ENCODE measurements around the gene BCOR. TPM values are rescaled to one million over a fixed set of nuclear protein-coding genes. Genes with fewer than 3 reads are reported as not detected.

Gene BCOR
- polyA plus RNA-seq, 4 donors: 58.3 to 62.7 (median 61.3) TPM

DNA sequence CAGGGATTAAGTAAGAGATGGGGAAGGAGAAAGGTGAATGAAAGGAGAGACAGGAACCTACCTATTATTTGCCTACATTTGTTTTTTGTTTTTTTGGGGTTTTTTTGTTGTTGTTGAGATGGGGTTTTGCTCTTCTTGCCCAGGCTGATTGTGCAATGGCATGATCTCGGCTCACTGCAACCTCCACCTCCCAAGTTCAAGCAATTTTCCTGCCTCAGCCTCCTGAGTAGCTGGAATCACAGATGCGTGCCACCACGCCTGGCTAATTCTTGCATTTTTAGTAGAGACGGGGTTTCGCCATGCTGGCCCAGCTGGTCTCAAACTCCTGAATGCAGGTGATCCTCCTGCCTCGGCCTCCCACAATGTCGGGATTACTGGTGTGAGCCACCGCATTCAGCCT lies 57.9 kb downstream of the BCOR start:
- DNase-seq (ENCODE audit: low read depth in 4 of 4, low spot score in 3 of 4): no peak

DNA sequence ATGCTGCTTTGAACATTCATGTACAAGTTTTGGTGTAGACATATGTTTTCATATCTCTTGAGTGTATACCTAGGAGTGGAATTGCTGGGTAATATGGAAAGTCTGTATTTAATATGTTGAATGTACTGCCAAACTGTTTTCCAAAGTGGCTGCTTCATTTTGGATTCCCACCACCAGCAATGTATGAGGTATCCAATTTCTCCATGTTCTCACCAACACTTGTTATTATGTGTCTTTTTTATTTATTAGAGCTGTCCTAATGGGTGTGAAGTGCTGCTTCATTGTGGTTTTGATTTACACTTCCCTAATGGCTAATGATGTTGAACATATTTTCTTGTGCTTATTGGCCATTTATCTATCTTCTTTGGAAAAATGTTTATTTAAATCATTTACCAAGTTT lies 60.4 kb downstream of the BCOR start:
- DNase-seq (ENCODE audit: low read depth in 4 of 4, low spot score in 3 of 4): no peak

DNA sequence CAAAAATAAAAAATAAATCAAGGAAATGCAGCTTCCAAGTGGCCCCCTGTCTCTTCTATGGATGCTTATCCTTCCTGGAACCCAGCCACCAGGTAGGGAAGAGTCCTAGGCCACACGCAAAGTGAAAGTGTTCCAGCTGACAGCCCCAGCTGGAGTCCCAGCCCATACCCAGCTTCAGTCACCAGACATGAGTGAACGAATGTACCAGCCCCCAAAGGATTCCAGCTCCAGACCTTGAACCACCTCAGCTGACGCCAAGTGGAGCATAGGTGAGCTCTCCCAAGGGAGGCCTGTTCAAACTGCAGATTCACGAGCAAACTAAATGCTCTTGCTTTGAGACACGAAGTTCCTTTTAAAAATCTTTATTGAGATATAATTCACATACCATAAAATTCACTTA lies 62.0 kb downstream of the BCOR start:
- no peak for DNase-seq (ENCODE audit: low read depth in 4 of 4, low spot score in 3 of 4)

DNA sequence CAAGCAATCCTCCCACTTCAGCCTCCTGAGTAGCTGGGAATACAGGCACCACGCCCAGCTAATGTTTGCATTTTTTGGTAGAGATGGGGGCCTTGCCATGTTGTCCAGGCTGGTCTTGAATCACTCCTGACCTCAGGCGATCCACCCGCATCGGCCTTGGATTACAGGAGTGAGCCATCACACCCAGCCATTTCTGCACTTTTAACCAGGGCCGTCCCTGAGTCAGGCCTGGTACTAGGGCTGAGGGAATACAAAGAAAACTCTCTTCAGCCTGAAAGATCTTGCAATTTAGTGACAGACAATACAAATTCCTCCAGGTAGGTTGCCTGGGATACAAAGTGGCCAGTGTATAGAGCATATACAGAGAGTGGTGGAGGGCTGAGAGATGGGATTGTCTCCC lies 65.8 kb downstream of the BCOR start:
- DNase-seq (ENCODE audit: low read depth in 4 of 4, low spot score in 3 of 4): no peak

DNA sequence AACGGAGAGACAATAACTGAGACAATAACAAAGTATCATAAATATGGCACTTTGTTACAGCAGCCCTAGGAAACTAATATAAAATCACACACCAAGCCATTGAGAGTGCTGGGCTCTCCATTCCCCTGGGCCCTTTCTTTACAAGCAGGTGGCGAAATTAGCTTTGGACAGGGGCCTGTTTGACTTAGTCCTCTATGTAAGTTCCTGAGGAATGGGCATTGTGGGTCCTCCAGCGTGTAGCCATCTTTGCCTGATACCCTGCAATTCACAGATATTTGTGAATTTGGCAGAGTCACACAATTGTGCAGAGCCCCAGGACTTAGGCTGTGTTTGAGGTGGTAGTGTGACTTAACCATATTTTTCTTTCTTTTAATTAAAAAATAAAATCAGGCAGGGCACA lies 67.6 kb downstream of the BCOR start:
- no peak for DNase-seq (ENCODE audit: low read depth in 4 of 4, low spot score in 3 of 4)

DNA sequence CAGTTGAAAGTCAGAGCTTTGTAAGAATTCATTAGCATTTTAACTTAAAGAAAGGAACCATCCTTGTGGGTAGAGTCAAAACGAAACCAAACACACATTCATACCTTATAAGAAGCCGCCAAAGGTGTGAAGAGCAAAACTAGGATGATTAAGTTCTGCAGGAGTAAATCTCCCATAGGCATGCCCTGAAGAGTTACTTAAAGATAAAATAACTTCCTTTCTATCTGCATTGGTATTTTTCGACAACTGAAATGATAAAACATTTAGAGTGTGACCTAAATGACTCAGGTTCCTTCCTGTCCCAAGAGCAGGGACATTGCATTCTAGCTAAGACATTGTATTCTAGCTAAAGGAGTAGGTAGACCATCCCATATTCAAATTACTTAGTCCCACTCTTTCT lies 75.3 kb downstream of the BCOR start:
- no peak for DNase-seq (ENCODE audit: low read depth in 4 of 4, low spot score in 3 of 4)

DNA sequence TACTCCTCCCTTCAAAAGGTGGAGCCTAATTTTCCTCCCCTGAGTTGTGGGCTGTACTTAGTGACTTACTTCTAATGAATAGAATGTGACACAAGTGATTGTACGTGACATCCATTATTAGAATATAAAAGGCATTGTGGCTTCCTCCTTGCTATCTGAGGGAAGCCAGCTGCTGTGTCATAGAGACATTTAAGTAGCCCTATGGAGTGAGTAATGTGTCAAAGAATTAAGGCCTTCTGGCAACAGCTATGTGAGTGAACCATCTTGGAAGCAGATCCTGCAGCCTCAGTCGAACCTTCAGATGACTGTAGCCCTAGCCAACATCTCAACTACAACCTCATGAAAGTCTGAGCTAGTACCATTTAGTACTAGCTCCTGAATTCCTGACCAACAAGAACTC lies 76.1 kb downstream of the BCOR start:
- no peak for DNase-seq (ENCODE audit: low read depth in 4 of 4, low spot score in 3 of 4)

DNA sequence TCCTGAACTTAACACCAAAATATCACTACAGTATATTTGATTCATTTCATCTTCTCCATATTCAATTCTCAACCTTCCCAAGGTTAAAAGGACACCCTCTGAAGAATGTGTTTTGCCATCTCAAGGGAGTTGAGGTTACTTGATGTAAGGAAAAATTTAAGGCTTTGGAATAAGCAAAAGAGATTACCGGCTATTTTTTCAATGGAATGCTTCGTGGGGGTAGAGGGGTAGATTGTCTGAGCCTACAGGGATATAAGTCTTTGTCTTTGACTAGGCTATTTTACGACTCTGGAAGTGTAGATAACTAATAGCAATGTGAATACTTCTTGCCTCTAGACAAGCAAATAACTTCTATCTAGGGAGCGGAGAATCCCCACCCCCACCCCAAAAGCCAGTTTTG lies 78.2 kb downstream of the BCOR start:
- DNase-seq (ENCODE audit: low read depth in 4 of 4, low spot score in 3 of 4): no peak

DNA sequence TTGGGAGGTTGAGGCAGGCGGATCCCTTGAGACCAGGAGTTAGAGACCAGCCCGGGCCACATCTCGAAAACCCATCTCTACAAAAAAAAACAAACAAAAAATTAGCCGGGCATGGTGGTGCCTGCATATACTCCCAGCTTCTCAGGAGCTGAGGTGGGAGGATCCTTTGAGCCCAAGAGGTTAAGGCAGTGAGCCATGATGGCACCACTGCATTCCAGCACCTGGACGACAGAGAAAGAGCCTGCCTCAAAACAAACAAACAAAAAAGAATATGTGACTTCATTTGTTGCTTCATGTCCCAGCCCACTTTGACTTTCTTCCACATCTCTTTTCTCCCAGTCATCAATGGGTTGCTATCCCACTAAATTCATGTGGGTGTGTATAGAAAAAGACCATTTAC lies 79.7 kb downstream of the BCOR start:
- no peak for DNase-seq (ENCODE audit: low read depth in 4 of 4, low spot score in 3 of 4)

DNA sequence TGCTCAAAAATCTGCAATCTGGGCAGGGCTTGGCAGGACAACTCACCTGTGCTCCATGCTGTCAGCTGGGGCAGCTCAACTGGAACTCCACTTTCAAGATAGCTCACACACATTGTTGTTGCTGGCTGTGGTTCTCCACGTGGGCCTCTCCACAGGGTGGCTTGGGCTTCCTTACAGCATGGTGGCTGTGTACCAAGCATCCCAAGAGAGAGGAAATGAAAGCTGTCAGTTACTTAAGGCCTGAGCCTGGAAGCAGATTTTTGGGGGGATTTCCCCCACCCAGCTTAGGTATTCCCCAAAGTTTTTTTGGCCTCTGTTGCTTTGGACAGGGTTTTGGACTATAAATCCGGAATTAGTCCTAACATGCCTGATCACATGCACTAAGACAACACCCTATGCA lies 81.0 kb downstream of the BCOR start:
- no peak for DNase-seq (ENCODE audit: low read depth in 4 of 4, low spot score in 3 of 4)

DNA sequence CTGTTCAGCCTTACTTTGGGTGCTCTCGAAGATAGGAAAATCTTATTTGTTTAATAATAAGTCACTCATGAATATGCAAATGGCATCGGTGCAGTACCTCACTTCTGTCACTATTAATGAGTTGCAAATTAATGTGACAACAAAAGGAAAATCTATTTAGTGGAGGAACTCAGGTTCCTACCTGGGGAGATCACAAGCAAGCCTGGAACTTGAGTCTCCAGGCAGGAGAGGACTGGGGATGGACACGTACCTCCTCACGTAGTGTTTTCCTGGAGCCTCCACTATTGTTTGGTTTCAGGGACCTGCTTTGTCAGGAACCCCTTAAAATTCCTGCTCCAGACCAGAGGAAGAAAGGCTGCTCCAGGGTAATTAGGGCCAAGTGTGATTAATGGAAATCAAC lies 82.1 kb downstream of the BCOR start:
- DNase-seq (ENCODE audit: low read depth in 4 of 4, low spot score in 3 of 4): no peak

DNA sequence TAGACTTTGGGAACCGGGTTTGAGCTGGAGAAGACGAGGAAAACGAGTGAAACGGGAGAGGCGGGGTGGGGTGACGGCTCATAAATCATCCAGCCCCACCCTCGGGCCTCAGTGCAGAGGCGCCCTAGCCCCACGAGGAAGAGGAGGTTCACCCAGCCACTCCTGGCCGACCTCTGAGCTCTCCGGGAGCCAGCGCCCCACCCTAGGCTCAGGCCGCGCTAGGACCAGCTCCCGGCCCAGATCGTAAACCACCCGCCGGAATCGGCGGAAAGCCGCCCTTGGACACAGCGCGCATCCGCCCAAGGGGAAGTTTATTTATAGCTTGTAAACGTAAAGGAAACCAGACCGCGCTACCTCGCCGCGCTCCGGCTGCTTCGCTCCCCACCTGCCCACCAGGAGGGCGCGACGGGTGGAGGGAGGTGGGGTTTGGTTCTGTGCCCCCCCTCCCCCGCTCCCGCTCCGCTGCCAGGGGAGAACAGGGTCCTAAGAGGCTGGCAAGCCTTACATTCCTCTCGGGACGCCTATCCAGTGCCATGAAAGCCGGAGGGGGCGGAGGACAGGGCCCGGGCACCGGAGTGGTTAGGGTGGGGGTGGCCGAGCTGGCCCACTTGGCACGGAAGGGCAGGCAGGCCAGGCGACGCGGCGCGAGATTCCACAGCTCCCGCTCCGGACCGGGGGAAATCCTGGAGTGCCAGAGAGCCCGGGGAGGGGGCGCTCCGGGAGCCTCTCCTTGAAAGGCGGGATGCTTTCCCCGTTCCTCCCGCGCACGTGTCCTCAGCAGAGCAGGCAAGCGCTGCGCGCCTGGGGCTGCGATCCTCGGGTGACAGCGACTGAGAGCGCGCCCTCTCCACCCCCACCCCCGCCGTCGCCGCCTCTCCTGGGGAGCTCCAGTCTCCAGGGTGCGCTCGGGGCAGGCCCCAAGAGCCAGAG lies 84.2 kb downstream of the BCOR start:
- DNase-seq (ENCODE audit: low read depth in 4 of 4, low spot score in 3 of 4): peak in 1 of 4 donors; percentile 37

DNA sequence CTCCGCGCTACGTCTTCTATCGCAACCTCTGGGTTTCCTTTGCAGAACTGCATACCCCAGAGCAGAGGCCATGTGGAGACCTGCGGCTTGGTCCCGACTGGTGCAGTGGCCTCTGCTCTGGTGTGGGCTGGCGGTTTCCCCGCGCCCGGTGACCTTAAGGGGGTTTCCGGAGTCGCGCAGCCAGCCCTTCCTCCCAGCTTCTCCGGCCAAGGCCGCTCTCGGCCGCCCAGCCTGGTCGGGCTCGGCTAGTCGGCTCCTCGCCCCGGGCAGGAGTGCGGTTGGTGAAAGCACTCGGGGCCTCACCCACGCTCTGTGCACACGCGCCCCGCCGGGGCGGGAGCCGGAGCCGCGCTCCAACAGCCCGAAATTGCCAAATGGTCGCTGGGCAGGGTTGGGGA lies 84.9 kb downstream of the BCOR start:
- DNase-seq (ENCODE audit: low read depth in 4 of 4, low spot score in 3 of 4): no peak

DNA sequence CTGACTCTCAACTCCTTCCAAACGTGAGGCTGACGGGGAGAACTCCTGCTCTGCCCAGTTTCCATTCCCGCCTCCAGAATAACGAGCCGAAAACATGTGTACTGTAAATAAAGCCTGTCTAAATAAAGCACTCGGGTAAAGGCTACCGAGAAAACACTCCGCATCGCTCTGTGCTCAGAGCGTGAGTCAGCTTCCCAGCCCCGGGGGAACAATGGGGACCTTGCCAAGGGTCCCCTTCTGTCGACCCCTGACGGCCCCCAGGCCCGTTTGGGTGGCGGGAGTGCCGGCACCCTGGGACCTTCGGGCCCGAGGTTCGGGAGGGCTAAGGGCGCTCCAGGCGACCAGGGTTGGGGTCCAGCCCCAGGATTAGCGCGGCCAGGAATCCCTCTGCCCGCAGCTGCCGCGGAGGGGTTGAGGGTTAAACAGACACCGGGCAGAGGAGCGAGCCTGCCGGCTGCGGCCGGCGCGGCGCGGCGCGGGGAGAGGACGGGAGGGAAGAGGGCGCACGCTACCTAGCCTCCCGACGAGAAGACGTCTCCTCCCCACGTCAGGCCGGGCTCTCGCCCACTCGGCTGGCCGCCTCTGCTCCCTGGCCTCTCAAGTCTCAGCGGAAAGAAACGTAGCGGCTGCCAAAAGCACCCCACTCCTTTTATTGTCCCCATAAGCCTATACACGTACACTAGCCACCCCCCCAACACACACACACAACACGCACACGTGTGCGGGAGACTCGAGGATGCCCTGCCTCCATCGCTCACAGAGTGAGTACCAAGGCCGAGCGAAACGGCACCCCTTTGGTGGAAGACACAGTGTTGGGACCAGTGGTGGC lies 85.5 kb downstream of the BCOR start:
- DNase-seq (ENCODE audit: low read depth in 4 of 4, low spot score in 3 of 4): no peak

DNA sequence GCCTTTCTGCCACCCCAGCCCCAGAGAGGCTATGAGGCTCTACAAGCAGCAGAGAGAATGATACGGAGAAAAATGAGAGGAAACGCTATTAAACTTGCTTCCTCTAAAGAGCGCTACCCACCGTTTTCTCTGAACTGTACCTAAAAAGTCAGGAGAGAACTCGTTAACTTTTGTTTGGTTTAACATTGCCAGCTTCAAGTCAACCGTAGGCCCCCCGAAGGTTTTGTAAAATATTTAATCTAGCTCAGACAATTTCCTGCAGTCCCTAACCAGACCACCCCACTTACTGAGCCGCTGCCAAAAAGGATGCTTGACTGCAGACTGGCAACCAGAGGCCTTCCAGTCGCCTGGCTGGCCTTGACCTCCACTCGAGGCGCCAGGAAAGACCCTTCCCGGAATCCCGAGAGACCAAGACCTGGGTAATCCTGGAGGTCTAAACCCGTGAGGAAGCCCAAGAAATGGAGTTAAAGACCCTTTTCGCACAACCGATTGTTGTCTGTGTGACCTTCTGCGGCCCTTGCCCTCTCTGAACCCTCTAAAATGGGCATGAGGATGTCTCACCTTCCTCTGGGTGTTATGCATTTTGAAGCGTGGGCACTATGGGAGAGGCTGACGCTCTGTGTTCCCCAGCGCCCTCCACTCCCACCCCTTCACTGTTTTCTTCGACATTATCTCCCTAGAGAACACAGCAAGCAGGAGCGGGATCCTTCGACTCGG lies 86.3 kb downstream of the BCOR start:
- DNase-seq (ENCODE audit: low read depth in 4 of 4, low spot score in 3 of 4): no peak

DNA sequence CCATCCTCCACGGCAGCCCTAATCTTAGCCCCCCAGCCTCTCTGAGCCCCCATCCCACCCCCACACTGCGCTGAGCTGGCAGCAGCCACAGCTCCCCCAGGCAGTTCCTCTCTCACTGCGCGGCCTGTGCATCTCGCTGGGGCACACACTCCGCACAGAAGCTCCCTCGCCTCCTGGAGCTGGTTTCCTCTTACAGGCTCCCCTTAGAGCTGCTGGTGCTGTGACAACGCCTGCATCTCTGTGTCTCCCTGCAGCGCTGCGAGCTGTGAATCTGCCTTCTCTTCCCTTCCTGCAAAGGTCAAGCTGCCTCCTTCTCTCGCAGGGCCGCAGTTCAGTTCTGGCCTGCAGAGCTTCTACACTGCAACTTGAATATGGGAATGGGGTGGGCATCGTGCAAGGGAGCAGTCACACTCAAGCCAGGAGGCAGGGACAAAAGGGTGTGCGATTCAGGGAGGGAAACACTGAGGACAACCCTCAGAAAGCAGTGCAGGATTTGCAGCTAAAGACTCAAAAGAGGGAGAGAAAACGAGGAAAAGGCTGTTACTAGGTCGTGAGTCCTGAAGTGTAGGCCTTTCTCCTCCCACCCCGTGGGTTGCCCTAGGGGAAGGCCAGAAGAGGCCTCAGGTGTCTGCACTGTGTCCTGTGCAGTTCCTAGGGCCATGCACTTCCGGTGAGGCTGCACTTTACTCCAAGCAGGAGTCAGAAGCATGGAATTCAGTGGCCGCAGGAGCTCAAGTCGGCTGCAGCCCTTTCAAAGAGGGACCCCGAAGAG lies 87.0 kb downstream of the BCOR start:
- no peak for DNase-seq (ENCODE audit: low read depth in 4 of 4, low spot score in 3 of 4)

DNA sequence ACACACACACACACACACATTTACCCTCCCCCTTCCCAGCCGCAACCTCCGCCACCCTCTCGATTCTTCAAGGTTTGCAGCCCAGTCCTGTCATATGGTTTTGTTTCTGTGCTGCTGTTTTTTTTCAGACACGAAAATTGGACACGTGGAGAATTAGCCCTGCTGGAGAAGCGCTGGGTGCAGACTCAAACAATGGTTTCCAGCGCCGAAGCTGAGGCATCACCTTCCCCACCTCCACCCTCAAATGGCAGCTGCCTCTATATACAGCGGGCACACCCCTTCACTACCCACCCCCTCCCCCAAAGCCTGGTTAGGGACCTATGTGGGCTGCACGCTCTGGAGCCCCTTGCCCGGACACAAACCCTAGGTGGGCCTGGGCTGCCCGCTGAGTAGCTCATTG lies 87.9 kb downstream of the BCOR start:
- no peak for DNase-seq (ENCODE audit: low read depth in 4 of 4, low spot score in 3 of 4)

DNA sequence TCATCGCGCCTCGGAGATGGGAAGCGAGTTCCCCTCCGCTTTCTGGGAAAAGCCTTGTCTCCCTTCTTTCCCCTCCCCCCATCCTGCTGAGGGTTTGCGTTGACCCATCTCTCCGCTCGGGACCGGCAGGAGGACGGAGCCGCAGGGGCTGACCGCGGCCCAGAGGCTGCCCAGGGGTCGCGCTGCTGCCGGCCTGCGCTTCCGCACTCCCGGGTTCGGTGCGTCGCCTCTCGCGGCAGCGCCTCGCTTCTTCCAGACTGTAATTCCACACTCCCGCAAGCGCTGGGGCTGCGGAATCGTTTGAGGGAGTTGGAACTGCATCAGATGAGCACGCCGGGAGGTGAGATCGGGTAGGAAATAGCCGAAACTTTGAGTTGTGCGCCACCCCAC lies 88.3 kb downstream of the BCOR start:
- no peak for DNase-seq (ENCODE audit: low read depth in 4 of 4, low spot score in 3 of 4)

DNA sequence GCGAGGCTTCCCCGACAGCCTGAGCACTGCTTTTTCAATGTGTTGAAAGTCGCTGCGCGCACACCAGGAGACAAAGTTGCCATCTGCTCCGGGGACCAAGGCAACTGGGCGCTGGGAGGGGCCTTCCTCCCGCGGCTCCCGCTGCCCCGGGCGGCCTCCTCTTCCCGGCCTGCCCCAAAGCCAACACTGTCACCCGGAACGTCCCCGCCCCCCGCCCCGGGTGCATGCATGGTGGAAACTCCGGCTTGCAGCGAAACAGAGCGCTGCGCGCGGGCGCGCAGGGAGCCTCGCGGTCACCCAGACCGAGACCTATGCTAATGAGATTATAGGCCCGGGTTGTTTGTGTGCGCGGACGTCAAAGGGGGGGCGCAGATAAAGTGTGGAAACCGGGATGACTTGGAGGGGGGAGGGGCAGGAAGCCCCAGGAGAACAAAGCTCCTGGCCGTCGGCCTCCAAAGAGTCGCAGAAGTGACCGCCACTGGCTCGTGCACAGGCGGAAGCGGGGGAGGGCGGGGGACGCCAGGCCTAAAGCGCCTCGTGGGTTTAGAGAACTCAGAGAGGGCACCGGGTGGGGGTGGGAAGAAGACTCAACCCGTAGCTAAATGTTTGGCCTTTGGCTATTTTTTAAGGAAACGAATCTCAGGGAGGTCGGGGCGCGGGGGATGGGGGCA lies 88.8 kb downstream of the BCOR start:
- DNase-seq (ENCODE audit: low read depth in 4 of 4, low spot score in 3 of 4): no peak

Measured in right renal pelvis (tissue), 4 donors.